ENCODE data around the gene PPP6R1.

PPP6R1 gene

GRCh38 chr19:55257461-55258420 is 1.1 kb downstream of the PPP6R1 start:
- no peak for DNase-seq

DNA sequence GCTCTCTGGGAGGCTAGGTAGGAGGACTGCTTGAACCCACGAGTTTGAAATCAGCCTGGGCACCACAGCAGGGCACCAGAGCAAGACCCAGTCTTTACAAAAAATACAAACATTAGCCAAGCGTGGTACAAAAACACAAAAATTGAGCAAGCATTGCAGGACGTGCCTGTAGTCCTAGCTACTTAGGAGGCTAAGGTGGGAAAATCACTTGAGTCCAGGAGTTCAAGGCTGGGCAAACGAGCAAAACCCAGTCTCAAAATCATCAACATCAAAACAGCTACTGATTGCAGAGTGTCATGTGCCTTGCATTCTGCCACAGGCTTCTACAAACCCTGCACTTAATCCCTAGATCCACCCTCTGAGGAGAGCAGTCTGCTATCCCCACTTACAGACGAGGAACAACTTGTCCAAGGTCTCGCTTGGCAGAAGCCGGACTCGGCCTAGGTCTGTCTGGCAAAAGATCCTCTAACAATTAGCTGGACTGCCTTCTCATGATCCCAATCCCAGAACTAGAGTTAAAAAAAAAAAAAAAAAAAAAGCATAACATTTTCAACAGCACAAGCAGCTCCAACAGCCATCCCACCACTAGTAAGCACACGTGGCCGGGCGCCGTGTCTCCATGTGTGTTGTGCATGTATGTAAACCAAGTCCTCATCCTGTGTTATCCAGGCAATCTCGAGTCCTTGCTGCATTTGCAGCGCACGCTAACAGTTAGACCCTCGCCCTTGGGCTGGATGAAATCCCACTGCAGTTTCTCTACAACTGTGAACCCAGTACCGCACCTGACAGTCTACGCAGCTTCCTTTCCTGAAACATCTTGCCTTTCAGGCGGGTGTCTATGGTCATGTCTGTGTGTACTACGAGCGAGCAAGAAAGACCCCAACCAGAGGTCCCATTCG is 2.0 kb downstream of the PPP6R1 start:
- DNase-seq, result no peak

DNA sequence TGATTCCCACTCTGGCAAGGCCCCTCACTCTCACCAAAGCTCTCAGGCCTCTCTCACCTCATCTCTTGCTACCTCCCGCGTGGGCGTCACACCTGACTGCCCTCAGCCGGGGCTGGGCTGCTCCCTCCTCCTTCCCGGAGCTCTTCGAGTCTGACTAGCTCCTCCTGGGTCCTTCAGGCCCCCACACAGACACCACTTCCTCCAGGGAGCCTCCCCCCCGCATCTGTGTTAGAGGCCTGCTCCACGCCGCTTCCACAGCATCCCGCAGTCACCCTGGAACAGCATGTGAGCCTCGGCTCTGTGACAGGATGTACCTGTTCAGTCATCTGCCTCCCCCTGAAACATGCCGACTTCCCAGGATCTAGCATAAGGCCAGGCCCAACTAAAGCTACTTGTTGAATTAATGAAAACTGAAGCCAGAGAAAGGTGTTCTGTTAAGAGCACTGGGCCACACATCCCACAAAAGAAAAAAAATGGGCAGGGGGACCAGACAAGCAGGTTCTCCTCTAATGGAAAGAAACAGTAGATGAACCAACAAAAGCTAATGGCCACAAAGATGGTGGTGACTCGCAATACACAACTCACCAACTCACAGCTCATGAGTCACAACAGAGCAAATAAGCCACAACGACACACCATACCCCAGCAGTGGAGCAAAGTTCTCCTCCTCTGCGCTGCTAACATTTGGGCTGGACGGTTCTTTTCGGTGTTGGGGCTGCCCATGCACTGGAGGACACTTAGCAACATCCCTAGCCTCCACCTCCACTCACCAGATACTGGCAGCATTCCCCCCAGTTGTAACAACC is 3.0 kb downstream of the PPP6R1 start:
- no peak for DNase-seq

- DNase-seq, result no peak
Measured at GRCh38 chr19:55254625-55254977, 4.2 kb downstream of the PPP6R1 start.

GRCh38 chr19:55253842-55254624 is 4.8 kb downstream of the PPP6R1 start:
- DNase-seq, result no peak

DNA sequence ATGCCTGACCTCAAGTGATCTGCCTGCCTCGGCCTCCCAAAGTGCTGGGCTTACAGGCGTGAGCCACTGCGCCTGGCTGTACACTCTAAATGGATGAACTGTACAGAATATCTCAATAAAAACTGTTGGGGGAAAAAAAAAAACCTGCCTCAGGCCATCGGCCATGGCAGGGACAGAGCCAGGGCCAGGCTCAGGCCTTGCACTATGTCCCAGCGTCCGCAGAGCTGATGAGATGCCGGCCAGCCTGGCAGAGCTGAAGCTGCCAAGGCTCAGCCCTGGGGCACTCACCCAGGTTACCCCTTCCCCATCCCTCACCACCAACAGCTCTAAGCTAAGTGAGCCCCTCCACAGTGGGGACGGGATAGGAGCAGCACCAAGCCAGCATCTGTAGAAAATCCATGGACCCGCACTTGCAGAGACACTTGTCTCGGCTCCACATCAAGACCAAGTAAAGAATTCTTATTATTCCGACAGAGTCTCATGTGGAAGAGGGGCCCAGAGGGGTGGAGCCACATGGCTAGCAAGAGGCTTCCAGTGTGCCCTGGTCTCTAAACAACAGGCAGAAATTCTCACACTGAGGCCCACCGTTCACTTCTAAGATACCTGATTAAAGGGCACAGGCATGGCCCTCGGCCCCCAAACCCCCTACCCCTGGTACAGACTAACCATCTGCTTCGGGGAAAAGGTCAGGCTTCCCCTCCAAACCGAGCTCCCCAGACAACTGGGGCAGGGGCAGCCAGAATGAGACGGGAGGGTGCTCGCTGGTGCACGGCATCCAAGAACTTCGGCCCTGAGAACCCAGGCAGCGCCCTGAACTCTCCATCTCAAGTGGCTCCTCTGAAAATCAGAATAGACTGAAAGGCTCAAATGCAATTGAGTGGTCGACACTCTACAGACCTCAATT is 5.8 kb downstream of the PPP6R1 start:
- DNase-seq, result no peak

DNA sequence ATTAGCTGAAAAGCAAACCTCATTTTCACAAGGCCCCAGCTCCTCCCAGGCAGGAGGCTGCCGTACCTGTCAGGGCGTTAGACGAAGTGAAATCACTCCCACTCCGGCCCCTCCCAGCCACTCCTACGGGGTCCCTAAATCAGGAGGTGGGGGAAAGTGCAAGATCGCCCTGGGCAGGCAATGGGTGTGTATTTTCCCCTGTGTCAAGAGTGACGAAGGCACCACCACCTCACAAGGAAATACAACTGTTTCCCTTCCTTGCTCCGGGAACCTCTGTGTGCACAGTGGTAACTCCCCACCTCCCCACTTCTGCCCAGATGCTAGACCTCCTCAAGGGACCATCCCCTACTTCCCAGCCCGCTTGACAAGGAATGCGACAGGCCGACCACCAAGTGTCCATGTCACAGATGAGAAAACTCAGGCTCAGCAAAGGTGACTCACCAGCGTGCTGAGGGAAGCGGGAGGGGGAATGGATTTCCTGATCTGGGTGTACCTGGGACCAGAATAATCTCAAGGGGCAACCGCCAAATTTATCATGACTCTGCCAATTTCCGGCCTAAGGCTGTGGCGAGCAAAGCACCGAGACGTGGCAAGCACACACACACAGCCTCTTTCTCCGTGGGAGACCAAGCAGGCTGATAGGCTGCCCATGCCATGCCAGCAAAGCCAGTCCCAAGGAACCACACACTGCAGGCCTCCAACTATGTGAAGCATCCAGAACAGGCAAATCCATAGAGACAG is 7.3 kb downstream of the PPP6R1 start:
- no peak for DNase-seq

DNA sequence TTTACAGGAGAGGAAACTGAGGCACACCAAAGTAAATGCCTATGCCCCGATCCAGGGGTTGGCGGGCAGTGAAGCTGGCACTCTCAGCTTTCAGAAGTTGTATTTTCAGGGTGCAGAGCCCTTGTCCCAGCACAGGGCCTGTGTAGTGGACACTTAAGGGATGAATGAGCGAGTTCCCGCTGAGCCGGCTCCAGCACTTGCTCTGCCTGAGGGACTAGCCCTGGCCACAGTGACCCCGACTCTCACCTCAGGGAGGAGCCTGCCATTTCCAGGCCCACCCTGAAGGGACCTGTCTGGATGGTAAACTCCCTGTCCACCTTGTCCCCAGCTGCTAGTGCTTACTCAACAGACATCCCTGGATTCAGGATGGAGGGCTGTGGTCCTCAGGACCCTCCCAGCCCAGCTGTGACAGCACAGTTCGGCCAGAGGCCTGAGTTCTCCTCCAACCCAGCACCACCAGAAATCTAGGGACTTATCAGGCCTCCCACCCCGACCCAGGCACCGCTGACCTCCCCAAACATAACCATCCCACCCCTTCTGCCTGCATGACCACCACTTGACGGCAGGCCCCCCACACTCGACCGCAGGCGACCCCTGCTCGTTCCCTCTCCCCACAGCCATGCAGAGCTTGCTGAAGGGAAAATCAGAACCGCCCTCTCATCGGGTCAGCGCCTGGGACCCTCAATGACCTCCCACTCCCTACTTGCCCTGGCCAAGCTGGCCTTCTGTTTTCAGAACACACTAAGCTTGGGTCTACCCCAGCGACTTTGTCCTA is 8.4 kb downstream of the PPP6R1 start:
- no peak for DNase-seq

- no peak for DNase-seq
Measured at GRCh38 chr19:55249841-55250240, 9.0 kb downstream of the PPP6R1 start.

DNA sequence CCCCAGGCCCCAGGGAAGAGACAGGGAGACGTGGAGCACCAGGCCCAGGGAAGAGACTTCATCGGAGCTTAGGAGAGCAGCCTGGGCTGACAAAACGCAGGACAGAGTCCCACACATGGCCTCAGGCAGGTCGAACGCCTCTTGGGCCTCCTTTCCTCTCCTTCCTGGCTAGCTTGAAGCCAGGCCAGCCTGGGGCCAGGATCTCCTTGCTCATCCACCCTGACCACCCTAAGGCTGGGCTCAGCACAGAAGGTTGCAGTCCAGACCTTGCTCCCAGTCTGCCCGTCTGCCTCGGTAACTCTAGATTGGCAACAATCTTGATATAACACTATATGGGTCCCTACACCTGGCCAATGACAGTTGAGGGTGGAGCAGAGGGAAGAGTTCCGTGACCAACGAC is 10.1 kb downstream of the PPP6R1 start:
- DNase-seq, result no peak

DNA sequence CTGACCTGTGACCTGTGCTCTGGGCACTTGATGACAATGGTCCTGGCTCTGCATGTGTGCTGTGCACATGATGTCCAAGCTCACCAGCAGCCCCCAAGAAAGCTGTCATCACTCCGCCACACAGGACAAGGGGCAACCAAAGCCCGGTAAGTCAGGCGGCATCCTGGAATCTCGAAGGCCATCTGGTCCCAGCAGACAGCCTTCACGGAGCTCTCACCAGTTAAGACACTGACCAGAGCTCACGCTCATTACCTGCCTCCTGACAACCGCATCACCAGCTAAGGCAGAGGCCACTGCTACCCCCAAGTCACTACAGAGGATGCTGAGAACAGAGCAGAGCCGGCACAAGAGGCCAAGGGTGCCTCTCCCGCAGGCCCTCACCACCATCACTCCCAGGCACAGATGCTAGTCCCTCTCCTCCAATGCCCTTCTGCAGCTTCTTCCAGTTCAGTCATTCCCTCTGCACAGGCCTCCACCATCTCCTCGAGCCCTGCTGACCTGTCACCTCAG is 10.6 kb downstream of the PPP6R1 start:
- DNase-seq, result no peak

- peak; percentile 63 for DNase-seq
Measured at GRCh38 chr19:55247621-55248099, 11.2 kb downstream of the PPP6R1 start.

GRCh38 chr19:55246462-55247451 is 12.1 kb downstream of the PPP6R1 start:
- no peak for DNase-seq

DNA sequence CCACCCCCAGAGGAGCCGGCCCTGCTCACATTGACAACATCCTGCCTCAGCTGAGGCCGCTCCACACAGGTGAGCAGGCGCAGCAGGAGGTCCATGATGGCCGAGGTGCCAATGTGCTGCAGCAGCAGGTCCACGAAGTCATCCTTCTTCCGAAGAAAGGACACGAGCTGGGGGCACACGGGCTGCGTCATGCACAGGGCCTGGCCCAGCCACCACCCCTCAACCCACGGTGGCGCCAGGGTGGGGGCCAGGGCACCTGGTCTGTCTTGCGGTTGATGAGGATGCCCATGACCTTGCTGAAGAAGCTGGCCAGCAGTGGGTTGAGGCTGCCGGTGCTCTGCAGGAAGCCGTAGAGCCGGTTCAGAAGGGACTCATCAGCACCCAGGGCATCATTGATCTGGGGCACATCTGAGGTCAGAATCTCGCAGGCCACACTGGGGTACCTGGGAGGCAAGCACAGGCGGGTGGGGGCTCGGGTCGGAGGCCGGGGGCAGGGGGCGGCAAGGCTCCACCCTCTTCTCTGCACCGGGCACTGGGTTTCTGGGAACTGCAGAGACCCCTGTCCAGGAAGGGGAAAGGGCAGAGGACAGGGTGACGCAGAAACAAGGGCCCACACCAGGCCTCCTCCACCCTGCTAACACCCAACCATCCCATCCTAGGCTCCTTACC is 13.4 kb downstream of the PPP6R1 start:
- no peak for DNase-seq

DNA sequence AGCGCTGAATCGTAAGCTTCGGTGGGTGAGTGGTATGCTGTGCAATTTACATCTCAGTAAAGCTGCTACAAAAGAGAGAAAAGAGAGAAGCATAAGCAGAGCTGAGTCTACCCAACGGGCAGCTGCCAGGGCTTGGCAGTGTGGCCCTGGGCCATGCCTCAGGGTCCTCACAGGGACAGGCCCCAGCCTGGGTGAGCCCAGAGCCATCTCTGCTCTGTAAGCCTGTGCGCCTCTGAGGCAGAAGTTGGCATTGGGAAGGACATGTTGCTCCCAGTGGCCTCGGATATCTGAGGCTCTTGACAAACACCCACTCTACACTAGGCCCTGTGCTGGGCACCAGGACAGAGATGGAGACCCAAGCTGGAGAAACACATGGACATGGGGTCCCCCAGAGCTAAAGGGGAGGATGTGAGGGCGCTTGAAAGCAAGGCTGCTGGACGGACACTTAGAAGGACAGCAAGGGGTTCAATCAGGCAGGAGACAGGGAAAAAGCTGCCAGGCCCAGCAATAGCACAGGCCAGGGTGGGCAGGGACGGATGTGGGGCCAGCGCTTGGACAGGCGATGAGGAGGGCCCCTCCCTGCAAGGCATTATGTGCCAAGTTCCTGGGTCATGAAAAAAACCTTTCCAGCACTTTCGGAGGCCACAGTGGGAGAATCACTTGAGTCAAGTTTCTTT is 14.7 kb downstream of the PPP6R1 start:
- peak; percentile 3 for DNase-seq

DNA sequence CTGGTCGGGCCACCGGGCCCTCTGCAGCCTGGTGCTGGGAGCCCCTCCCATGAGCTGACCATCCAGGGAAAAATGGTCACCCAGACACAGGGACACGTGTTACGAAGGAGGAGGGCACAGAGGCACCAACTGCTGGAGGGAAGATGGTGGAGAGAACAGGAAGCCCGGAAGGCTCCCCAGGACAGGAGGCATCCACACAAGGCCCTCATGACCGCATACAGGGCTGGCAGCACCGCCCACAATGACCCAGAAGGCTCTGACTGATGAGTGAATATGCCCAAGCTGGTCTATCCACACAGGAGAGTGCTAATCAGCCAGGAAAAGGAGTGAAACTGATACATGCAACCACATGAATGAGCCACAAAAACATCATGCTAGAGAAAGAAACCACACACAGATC is 16.3 kb downstream of the PPP6R1 start:
- DNase-seq, result no peak

Data from right hindlimb (tissue), 1 donor.